Loucy (cell line): ENCODE measurements around the gene PET117.

ENCODE experiments used
- EZH2phosphoT487 ChIP-seq: fragments of 200-600 bp; IDR thresholded peaks from 2 replicates; pipeline ENCODE4 v1.6.1; 2018; ENCODE audit warnings: antibody characterized with exemption, mild to moderate bottlenecking, moderate library complexity, borderline replicate concordance
- TF ChIP-seq, protein P1 (sequence below): fragments of 200-600 bp; sonication (generic); conservative IDR thresholded peaks from 2 replicates; pipeline ENCODE4 v1.5.1; 2014; ENCODE audit warnings: mild to moderate bottlenecking, antibody characterized with exemption, low read length

DNA sequence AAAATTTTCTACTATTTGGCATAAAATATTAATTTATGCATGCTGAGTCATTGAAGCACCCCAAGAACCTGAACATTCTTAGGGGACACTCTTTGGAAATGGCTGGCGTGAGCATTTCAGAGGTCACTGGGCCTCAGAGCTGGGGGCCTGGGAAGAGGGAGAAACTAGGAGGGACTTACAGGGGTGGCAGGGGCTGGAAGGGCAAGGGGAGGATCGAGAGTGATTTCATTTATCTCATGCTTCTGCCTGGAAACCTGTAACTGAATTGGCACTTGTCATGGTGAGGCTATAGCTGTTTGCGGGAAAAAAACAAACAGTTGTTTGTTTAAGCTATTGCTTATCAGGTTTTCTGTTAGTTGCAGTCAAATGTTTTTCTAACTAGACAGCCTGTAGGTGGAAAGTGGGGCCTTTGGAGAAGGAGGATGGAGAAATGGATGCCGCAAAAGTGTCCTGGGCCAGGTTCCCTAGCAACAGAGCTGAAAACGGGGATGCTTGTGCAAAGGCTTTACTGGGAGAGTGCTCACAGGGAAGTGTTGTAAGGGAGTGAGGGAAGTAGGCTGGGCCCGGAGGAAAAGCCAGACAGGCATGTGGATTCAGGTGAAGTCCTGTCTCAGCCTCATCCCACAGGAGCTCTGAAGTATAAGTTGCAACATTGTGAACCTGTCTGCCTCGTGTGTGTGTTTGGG lies 36.4 kb upstream of the PET117 start:
- TF ChIP-seq EZH2phosphoT487, result no peak
- TF ChIP-seq, protein P1, sequence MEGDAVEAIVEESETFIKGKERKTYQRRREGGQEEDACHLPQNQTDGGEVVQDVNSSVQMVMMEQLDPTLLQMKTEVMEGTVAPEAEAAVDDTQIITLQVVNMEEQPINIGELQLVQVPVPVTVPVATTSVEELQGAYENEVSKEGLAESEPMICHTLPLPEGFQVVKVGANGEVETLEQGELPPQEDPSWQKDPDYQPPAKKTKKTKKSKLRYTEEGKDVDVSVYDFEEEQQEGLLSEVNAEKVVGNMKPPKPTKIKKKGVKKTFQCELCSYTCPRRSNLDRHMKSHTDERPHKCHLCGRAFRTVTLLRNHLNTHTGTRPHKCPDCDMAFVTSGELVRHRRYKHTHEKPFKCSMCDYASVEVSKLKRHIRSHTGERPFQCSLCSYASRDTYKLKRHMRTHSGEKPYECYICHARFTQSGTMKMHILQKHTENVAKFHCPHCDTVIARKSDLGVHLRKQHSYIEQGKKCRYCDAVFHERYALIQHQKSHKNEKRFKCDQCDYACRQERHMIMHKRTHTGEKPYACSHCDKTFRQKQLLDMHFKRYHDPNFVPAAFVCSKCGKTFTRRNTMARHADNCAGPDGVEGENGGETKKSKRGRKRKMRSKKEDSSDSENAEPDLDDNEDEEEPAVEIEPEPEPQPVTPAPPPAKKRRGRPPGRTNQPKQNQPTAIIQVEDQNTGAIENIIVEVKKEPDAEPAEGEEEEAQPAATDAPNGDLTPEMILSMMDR, result no peak
